HG03457 (cell line): ENCODE data around the gene PRR29.
"Not testable (repeated sequence)": the region's sequence is repeated elsewhere in the genome, so short reads cannot be mapped to it uniquely, and the experiment has no call there.

Experiments
- ATAC-seq: cut with Tn5 transposase; IDR thresholded peaks from one replicate; pipeline ENCODE4 v1.9.1; 2021; ENCODE audit warnings: moderate number of reproducible peaks; ENCODE audit not compliant: unreplicated experiment

The PRR29 gene

DNA sequence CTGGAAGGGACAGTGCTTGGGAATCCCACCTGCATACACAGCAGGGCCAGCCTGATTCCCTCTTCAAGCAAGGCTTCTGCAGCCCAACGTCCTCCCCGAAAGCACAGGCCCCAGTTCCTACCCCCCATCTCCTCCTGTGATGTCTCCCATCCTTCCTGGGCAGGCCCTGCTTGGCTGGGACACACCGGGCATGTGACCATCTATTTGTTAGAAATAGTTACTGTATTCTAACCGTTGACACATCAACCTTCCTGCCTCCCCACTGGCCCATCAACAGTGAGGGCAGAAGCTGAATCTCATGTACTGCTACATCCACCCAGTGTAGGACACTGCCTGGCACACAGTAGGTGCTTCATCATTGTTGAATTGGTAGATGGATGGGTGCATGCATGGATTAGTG is 10.7 kb downstream of the PRR29 start:
- no peak for ATAC-seq

DNA sequence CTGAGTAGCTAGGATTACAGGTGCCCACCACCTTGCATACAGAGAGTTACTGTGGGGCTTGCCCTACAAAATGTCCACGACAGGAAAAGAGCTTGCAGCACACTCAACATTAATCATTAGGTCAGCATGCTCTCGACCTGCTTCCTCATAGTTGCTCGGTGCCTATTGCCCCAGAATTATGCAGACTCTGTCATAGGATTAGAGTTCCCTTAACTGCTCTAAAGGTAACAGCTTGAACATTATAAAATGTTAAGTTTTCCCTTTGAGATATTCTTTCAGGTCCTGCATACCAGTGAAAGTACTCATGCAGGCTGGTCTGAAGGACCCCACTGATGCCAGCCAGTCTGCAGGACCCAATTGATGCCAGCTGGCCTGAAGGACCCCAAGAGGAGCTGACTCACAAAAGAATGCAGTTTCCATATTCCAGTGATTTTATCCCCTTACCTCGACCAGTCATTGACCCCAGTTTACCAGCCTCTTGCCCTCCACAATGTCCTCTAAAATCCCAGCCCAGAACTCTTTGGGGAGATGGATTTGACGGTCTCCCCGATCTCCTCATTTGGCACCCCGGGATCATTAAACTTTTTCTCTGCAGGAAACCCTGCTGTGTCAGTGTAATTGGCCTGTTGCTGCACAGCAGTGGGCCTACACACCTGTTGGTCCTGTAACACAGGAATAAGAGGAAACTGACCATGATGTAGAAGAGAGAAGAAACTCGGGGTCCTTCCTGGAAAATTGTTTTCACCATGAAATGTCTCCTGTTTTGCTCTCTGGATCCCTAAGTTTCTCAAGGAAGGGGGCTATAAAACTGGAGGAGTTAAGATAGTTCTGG is 11.6 kb downstream of the PRR29 start:
- no peak for ATAC-seq

DNA sequence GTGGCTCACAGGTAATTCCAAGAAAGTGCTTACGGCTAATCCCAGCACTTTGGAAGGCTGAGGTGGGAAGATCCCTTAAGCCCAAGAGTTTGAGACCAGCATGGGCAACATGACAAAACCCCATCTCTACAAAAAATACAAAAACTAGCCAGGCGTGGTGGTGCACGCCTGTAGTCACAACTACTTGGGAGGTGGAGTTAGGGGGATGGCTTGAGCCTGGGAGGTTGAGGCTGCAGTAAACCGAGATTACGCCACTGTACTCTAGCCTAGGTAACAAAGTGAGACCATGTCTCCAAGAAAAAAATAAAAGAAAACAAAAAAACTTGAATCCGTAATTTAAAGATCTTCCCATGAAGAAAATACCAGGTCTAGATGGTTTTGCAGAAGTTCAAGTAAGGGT is 17.3 kb downstream of the PRR29 start:
- ATAC-seq, result no peak

DNA sequence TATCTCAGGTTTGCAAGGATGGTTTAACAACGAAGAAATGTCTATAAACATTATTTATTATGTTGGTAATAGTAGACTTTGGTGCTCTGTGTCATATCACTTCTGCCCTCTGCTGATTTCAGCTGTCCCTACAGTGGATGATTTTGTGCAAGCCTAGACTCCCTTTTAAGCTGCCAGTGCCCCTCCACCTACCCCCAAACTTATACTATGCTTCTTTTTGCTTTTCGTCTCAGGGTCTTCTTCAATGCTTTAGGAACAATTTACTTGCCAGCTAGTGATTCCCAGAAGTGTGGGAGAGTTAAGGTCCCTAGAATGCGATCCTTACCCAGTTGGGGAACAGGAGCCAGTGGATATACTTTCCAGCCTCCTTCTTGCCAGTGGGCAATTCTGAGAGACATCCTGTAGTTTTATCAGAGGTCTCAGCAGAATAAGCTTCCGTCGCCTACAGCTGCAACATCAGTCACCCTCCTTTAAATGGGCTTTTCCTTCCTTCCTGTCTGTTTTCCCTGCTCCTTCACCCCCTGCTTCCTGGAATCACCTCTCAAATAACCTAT is 18.2 kb downstream of the PRR29 start:
- no peak for ATAC-seq

DNA sequence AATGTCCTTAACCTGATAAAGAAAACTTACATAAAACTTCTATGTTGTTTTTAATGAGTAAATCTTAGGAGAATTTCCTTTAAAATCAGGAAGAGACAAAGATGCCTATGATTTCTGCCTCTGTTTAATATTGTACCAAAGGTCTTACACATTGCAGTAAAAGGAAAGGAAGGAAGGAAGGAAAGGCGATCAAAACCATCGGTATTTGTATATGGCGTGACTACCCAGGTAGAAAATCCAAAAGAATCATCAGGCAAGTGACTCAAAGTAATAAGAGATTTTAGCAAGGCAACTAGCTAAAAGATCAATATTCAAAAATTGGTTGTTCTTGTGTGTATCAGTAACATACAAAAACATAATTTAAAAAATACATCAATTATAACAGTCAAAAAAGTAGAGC is 18.8 kb downstream of the PRR29 start:
- no peak for ATAC-seq

DNA sequence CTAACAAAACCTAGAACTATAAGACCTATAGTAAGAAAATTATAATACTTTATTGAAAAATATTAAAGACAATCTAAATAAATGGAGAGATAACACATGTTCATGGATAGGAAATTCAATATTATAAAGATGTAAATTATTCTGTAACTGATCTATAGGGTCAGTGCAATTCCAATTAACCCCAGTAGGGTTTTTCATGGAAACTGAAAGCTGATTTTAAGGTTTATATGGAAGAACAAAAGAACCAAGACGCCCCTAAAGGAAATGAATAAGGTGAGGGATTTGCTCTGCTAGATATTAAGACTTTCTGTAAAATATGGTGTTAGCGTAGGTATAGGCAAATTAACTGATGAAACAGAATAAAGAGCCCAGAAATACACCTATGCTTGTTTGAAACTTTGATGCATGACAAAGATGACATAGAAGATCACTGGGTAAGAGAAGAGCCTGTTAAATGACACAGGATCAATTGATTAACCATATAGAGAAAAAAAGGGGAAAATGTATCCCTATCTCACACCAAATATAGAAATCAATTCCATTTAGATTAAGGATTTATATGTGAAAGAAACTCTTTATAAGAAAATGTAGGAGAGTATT is 19.3 kb downstream of the PRR29 start:
- ATAC-seq, result no peak

DNA sequence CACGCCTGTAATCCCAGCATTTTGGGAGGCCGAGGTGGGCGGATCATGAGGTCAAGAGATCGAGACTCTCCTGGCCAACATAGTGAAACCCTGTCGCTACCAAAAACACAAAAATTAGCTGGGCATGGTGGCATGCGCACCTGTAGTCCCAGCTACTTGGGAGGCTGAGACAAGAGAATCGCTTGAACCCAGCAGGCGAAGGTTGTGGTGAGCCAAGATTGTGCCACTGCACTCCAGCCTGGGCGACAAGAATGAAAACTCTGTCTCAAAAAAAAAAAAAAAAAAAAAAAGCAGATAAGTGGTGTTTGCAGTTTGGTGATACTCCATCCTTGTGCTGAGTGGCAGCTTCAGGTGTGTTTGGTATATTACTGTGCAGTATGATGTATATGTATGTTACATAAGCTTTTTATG is 21.4 kb downstream of the PRR29 start:
- not testable (repeated sequence) for ATAC-seq

DNA sequence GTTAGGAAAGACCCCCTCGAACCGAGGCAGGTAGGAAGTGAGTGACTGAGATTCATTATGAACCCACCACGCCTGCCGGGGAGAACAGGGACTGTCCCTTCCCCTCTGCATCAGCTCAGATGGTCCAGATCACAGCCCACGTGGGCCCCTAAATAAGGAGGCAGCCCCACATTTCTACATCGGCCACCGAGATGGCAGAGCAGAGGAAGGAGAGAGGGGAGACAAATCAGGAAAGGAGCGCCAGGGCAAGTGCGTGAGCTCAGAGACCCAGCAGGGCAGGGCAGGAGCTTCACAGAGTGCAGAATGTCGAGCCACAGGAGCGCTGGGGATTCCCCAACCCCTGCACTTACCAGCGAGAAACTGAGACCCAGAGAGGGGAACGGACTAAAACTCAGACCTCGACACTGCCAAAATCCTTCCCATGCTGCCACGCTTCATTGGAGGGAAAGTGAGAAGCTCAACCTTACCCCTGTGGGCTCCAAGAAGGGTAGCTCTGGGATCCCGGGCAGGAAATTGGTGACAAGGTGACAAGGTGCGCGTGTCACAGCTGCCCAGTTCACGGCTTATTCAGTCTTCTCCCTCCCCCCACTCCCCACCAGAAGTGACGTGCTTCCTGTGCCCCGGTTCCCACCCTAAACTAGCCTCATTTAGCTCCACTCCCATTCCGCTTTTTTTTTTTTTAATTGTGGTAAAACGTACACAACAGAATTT is 22.1 kb downstream of the PRR29 start, which contains the start of gene ICAM2:
ICAM2 (minus strand) TSS at position 578 of the 711 bp plus-strand sequence. CDS start 13,942 bp downstream, outside the sequence.
- peak; percentile 50 for ATAC-seq

DNA sequence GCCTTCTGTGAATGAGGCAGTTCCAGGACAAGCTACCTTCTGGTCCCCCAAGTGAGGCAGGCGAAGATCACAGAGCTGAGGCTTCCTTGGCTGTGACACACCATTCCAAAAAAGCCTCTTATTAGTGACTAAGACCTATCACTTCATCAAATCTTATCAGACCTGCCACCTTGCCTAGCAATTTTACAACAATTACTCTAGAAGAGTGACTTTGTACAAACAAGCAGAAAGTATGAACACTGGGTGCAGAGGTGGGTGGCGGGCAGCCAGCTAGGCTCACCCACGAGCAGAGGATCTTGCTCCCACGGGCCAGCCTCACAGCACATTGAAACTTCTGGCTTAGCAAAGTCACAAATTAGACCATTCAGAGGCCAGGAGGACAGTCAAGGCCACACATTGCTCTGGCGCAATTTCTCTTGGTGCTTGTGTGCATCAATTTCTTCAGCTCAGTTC is 24.5 kb downstream of the PRR29 start:
- no peak for ATAC-seq

DNA sequence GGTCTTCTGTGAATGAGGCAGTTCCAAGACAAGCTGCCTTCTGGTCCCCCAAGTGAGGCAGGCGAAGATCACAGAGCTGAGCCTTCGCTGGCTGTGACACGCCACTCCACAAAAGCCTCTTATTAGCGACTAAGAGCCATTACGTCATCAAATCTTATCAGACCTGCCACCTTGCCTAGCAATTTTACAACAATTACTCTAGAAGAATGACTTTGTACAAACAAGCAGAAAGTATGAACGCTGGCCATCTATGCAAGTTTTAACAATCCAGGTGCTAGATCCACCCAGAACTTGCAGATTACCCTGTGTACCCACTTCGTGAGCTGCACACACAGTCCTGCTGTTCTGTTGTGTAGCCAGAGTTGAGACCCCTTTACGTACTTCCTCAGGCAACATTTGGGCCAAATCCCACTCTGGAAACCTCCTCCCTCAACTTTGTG is 26.1 kb downstream of the PRR29 start:
- ATAC-seq, result no peak

DNA sequence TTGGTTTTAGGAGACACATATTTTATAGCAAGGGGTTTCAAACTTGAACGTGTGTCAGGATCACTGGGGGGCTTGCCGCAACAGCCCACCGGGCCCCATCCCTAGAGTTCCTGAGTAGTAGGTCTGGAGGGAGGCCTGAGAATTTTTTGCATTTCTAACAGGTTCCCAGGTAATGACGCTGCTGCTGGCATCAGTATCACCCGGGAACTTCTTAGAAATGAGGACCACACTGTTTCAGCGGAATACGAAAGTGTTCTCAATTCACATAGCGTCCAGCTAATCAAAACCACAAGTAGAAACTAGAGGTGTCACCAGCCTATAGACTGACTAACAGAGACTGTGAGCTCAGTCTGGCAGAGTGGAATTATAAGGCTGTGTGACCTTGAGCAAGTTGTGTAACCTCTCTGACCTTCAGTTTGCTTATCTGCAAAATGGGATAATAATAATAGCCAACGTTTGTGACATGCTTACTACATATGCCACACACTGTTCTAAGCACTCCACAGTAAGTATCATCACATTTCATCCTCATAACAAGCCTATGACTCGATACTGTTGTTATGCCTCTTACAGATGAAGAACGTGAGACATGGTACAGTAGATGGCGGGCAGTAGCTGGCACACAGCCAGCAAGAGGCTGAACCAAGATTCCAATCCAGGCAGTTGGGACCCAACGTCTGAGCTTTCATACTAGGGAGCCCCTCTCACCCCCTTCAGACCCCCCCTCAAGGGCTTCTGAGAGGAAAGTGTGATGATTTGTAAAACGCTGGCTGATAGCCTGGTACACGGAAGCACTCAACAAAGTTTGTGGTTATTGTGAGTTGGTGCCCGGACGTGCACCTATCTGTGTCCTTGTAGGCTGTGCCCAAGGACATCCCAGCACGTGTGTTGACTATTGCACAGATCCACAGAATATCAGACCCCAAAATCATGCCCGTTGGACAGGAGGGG is 26.9 kb downstream of the PRR29 start:
- no peak for ATAC-seq

DNA sequence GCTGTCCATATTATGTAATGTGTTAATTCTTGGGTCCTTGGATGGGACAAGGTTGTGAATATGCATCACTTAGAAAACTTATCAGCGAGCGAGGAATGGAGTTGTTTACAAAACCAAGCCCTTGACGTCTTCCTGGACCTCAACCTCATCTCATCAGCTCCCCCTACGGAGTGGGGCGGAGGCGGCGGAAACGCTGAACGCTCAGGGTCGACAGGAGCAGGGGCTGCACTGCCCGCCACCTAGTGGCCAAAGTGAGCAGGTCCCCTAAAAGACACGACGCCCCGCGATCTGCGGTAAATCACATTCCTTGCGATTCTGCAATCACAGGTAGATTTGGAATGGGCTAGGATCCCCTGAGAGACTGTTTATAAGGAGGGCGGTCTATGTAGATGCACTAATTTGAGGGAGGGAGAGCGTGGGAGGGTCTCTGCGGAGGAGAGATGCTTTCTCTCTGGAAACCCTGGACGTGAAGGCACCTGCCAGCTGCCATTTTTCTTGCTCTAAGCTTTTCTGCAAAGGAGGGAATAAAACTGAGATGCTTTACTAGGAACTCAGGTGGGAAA is 27.7 kb downstream of the PRR29 start:
- ATAC-seq, result no peak

DNA sequence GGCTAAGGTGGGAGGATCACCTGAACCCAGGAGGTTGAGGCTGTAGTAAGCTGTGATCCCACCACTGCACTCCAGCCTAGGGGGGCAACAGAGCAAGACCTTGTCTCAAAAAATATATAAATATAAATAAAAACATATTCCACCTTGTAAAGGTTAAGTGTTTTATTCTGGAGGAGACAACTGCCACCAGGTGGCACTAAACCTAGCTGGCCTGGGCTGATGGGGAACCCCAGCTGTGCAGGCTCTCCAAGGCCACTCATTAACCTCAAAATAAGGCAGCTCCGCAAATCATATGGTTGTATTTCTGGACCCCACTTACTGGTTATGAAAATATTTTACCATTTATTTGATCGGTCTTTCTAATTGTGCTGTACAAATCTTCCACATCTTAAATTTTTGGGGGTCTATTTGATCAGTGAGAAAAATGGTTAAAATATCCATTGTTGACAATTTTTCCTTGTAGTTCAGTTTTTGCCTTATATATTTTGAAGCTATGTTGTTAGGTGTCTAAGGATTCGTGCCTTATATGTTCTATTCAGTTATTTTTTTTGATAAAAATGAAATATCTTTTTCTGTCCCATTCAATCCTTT is 30.8 kb downstream of the PRR29 start:
- no peak for ATAC-seq

DNA sequence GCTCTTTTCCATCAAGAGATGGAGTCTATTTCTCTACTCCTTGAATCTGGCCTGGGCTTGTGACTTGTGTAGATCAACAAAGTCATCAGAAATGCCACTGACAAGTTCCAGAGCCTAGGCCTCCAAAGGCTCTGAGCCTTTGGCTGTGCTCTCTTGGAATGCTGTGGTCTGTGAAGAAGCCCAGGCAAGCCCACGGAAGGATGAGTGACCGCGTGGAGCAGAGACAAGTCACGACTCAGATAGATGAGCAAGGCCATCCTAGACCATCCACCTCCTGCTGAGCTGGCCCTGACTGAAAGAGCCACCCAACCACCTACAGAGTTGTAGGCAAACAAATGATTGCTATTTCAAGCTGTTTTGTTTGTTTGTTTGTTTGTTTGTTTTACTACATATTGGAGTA is 33.9 kb downstream of the PRR29 start:
- ATAC-seq, result no peak

DNA sequence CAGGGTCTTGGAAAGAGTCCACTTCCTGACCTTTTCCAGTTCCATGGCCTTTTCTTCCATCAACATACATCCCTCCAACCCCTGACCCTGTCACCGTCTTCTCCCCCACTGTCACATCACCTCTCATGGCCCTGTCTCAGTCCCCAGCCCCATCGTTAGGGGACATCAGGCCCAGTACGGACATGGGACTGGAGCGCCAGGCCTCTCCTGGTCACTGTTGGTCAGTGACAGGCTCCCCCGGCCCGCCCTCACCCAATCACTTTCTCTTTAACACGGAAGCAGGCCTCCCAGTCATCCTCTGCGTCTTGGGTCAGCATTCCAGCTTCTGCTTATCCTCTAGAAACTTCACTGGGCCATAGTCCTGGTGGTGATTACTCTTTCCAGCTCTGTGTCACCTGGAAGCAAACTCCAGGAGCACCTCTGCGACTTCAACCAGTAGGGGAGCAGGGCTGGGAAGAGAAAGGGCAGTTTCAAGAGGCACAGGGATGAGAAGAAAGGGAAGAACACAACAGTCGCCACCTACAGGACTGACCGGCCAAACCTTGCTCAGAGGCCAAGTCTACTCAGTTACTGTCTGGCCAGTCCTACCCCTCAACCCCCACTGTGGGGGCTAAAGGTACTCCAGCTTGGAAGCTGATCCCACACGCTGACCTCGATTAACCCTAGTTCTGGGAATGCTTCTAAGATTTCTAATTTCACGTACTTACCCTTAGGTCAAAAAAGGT is 38.2 kb downstream of the PRR29 start:
- ATAC-seq, result no peak

DNA sequence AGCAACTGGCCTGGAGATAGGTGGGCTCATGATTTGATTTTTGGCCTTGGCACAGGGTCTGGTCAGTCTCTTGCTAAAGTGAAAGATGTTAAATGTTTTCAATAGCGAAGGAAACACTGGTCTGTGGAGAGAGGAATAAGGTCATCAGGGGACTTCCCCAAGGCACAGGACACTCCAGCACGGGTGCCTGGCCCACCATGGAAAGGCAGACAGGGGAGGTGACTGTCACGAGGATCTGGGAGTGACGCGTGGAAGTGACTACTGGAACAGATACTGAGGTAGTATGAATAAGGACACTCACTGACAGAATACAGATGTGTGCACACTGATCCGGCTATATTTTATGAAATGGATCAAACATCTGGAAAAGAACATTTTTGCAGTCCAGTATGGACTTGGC is 39.0 kb downstream of the PRR29 start:
- no peak for ATAC-seq

DNA sequence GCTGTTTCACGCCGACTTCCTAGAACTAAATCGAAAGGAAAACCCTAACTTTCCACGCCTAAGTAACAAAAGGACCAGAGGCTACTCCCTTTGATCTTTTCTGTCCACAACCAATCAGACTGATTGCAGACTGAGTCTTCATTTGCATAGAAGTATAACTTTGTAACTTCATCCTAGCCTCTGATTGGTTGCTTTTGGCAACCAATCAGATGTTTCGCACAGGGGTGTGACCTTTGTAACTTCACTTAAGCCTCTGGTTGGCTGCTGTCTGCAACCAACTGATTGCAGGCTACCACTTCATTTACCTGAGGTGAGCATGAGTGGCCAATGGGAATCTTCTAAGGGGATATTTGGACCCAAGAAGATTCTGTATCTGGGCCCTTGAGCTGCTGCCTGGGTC is 39.7 kb downstream of the PRR29 start:
- ATAC-seq, result no peak

DNA sequence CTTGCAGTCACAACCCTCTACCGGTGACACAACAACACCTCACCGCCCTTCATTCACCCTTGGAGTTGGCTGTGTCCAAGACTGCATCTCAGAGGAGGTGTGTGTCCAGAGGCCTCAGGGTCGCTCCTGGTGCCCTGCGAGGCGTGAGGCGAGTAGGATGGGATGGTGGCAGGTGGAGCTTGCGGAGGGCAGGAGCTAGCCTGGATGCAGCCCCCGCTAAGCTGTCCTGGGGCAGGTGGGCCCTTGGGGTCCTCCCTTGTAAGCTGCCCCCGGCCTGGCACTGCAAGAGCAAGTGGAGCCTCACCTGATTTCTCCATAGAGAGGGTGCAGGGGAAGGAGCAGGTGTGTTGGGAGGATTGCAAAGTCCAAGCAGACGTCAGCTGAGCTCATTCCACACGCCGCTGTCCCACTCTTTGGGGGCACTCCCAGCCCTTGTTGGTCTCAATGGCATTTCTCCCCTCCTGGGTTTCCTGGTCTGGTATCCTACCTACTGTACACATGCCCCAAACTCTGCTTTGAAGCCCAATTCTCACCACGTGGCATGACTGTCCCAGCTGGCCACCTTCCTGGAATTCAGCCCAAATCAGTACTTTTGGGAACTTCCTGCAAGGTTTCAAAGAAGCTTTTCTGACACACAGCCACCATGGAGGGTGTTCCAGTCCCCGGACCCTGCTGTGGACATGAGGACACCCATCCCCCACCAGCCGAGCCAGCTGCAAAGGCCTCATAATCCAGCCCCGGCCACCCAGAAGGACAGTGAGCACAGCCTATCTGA is 40.4 kb downstream of the PRR29 start:
- ATAC-seq, result no peak
